SK-N-SH treated with all-trans-retinoic acid at 6 μM for 48 hours (cell line): ENCODE results near the gene ANXA7.
A peak's percentile ranks its signal among the peaks of the same experiment; 100 is the strongest.

Source experiments
- ATAC-seq: fragments of 200-7000 bp; cut with Tn5 transposase; 3 replicates; pipeline ENCODE4 v1.9.1; 2020; ENCODE audit warnings: mild to moderate bottlenecking, moderate library complexity
- BACH2 ChIP-seq: fragments of 250-450 bp; sonication (Bioruptor Pico); IDR thresholded peaks from 2 replicates; pipeline ENCODE4 v1.9.0; 2021; ENCODE audit warnings: mild to moderate bottlenecking, borderline replicate concordance
- CREB5 ChIP-seq: fragments of 250-450 bp; sonication (Bioruptor Pico); IDR thresholded peaks from 2 replicates; pipeline ENCODE4 v1.5.1; 2020; ENCODE audit warnings: low read depth, mild to moderate bottlenecking, moderate library complexity
- CSDC2 ChIP-seq: fragments of 250-450 bp; sonication (Bioruptor Pico); IDR thresholded peaks from 2 replicates; pipeline ENCODE4 v1.5.0; 2020; ENCODE audit warnings: mild to moderate bottlenecking, moderate library complexity
- ESRRG ChIP-seq: fragments of 250-450 bp; sonication (Bioruptor Pico); IDR thresholded peaks from 2 replicates; pipeline ENCODE4 v1.6.1; 2021; ENCODE audit warnings: mild to moderate bottlenecking
- ISL1 ChIP-seq: fragments of 250-450 bp; sonication (Bioruptor Pico); IDR thresholded peaks from 2 replicates; pipeline ENCODE4 v2.1.2; 2022; ENCODE audit warnings: mild to moderate bottlenecking, moderate library complexity
- OSR1 ChIP-seq: fragments of 250-450 bp; sonication (Bioruptor Pico); IDR thresholded peaks from 2 replicates; pipeline ENCODE4 v1.8.0; 2022; ENCODE audit warnings: moderate library complexity, mild to moderate bottlenecking, inconsistent platforms
- PATZ1 ChIP-seq: fragments of 250-450 bp; sonication (Bioruptor Pico); IDR thresholded peaks from 2 replicates; pipeline ENCODE4 v1.8.0; 2020; ENCODE audit warnings: mild to moderate bottlenecking, moderate library complexity, borderline replicate concordance
- PPARA ChIP-seq: fragments of 250-450 bp; sonication (Bioruptor Pico); IDR thresholded peaks from 2 replicates; pipeline ENCODE4 v1.5.0; 2020; ENCODE audit warnings: mild to moderate bottlenecking, borderline replicate concordance
- SNAI2 ChIP-seq: fragments of 250-450 bp; sonication (Bioruptor Pico); IDR thresholded peaks from 2 replicates; pipeline ENCODE4 v1.5.0; 2020; ENCODE audit warnings: mild to moderate bottlenecking, moderate library complexity
- TCF4 ChIP-seq: fragments of 250-450 bp; sonication (Bioruptor Pico); IDR thresholded peaks from 2 replicates; pipeline ENCODE4 v1.8.0; 2021; ENCODE audit warnings: mild to moderate bottlenecking, moderate library complexity, borderline replicate concordance
- TSHZ2 ChIP-seq: fragments of 250-450 bp; sonication (Bioruptor Pico); IDR thresholded peaks from 2 replicates; pipeline ENCODE4 v1.5.0; 2020; ENCODE audit warnings: mild to moderate bottlenecking, moderate library complexity
- ZC3H10 ChIP-seq: fragments of 250-450 bp; sonication (Bioruptor Pico); IDR thresholded peaks from 2 replicates; pipeline ENCODE4 v1.5.1; 2021; ENCODE audit warnings: mild to moderate bottlenecking, moderate library complexity
- ZFP30 ChIP-seq: fragments of 450-650 bp; formaldehyde crosslinking; IDR thresholded peaks from 2 replicates; pipeline ENCODE4 v1.5.0; 2022; ENCODE audit warnings: mild to moderate bottlenecking, moderate library complexity
- ZNF565 ChIP-seq: fragments of 450-650 bp; formaldehyde crosslinking; conservative IDR thresholded peaks from 2 replicates; pipeline ENCODE4 v1.5.0; 2020; ENCODE audit warnings: low read depth, mild to moderate bottlenecking, moderate library complexity
- ZNF70 ChIP-seq: fragments of 450-650 bp; formaldehyde crosslinking; IDR thresholded peaks from 2 replicates; pipeline ENCODE4 v1.5.0; 2020; ENCODE audit warnings: mild to moderate bottlenecking, moderate library complexity
- ZNF8 ChIP-seq: fragments of 450-650 bp; formaldehyde crosslinking; IDR thresholded peaks from 2 replicates; pipeline ENCODE4 v1.5.0; 2020; ENCODE audit warnings: mild to moderate bottlenecking, moderate library complexity
- TF ChIP-seq, protein P1 (sequence below): fragments of 250-450 bp; sonication (Bioruptor Pico); IDR thresholded peaks from 2 replicates; pipeline ENCODE4 v1.8.0; 2021; ENCODE audit warnings: low read depth, mild to moderate bottlenecking, moderate library complexity, borderline replicate concordance
- TF ChIP-seq, protein P2 (sequence below): fragments of 250-450 bp; sonication (Bioruptor Pico); IDR thresholded peaks from 2 replicates; pipeline ENCODE4 v1.5.1; 2021; ENCODE audit warnings: mild to moderate bottlenecking, moderate library complexity

The ANXA7 gene

GRCh38 chr10:73414230-73414945, 530 bp upstream of the ANXA7 start (continued):
- TF ChIP-seq ESRRG (CRISPR knock-in tag) (no peak), PPARA (CRISPR knock-in tag) (no peak), ISL1 (no peak), ZFP30 (CRISPR knock-in tag) (no peak)
- TF ChIP-seq, protein P1, sequence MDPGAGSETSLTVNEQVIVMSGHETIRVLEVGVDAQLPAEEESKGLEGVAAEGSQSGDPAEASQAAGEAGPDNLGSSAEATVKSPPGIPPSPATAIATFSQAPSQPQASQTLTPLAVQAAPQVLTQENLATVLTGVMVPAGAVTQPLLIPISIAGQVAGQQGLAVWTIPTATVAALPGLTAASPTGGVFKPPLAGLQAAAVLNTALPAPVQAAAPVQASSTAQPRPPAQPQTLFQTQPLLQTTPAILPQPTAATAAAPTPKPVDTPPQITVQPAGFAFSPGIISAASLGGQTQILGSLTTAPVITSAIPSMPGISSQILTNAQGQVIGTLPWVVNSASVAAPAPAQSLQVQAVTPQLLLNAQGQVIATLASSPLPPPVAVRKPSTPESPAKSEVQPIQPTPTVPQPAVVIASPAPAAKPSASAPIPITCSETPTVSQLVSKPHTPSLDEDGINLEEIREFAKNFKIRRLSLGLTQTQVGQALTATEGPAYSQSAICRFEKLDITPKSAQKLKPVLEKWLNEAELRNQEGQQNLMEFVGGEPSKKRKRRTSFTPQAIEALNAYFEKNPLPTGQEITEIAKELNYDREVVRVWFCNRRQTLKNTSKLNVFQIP: no peak
- TF ChIP-seq, all 23 proteins: peak for 0

- peak; percentile 39 for ATAC-seq
- TF ChIP-seq ZNF70: 0 out of 2 replicates have a peak, but pooled peaks have one; percentile 25
- no peak for TF ChIP-seq SNAI2 (CRISPR knock-in tag)
- TF ChIP-seq TCF4: no peak
Observed at GRCh38 chr10:73413108-73413527, 740 bp downstream of the ANXA7 start.

DNA sequence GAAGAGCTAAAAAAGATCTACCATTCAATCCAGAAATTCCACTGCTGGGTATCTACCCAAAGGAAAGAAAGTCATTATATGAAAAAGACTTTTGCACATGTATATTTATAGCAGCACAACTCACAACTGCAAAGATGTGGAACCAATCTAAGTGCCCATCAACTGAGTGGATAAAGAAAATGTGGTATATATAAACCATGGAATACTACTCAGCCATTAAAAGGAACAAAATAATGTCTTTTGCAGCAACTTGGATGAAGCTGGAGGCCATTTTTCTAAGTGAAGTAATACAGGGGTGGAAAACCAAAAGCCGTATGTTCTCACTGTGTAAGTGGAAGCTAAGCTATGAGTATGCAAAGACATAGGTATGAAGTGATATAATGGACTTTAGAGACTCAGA, 3.0 kb downstream of the ANXA7 start:
- TF ChIP-seq OSR1 (CRISPR knock-in tag) (no peak), ZC3H10 (CRISPR knock-in tag) (no peak), ZNF8 (CRISPR knock-in tag) (peak; percentile 65), TCF4 (no peak), BACH2 (no peak), ZNF565 (CRISPR knock-in tag) (no peak)
- TF ChIP-seq, protein P1: no peak
- no peak for ATAC-seq

GRCh38 chr10:73408978-73409521, 4.8 kb downstream of the ANXA7 start:
- no peak for ATAC-seq
- TF ChIP-seq TSHZ2 (CRISPR knock-in tag) (no peak), ZFP30 (CRISPR knock-in tag) (no peak), SNAI2 (CRISPR knock-in tag) (no peak), PPARA (CRISPR knock-in tag) (no peak), CREB5 (no peak), CSDC2 (no peak), ZNF8 (CRISPR knock-in tag) (no peak), TCF4 (no peak), ZNF565 (CRISPR knock-in tag) (no peak)
- TF ChIP-seq, all 23 proteins: peak for 0

DNA sequence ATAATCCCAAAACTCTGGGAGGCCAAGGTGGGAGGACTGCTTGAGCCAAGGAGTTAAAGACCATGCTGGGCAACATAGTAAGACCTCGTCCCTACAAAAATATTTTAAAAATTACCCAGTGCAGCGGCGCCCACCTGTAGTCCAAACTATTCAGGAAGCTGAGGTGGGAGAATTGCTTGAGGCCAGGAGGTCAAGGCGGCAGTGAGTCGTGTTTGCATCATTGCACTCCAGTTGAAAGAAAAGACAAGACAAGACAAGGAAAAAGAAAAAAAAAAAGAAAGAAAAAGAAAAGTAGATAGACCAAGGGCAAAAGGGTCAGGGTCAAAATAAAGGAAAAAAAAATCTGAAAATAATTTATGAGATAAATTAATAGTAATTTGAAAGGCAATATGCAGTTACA, 5.8 kb downstream of the ANXA7 start:
- no peak for ATAC-seq
- TF ChIP-seq, protein P1: no peak
- TF ChIP-seq ISL1: no peak
- TF ChIP-seq ZNF565 (CRISPR knock-in tag): no peak
- TF ChIP-seq, protein P2, sequence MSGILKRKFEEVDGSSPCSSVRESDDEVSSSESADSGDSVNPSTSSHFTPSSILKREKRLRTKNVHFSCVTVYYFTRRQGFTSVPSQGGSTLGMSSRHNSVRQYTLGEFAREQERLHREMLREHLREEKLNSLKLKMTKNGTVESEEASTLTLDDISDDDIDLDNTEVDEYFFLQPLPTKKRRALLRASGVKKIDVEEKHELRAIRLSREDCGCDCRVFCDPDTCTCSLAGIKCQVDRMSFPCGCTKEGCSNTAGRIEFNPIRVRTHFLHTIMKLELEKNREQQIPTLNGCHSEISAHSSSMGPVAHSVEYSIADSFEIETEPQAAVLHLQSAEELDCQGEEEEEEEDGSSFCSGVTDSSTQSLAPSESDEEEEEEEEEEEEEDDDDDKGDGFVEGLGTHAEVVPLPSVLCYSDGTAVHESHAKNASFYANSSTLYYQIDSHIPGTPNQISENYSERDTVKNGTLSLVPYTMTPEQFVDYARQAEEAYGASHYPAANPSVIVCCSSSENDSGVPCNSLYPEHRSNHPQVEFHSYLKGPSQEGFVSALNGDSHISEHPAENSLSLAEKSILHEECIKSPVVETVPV (CRISPR knock-in tag): no peak
- no peak for TF ChIP-seq SNAI2 (CRISPR knock-in tag)
- no peak for TF ChIP-seq ZC3H10 (CRISPR knock-in tag)
- no peak for TF ChIP-seq PATZ1
